K562 (cell line): Measurements from ENCODE around the gene C2CD2. TPM values are rescaled to one million over a fixed set of nuclear protein-coding genes. Genes with fewer than 3 reads are reported as not detected.

Experiments
- ATAC-seq: fragments of 200-7000 bp; cut with Tn5 transposase; 3 replicates; pipeline ENCODE4 v1.9.1; 2020; ENCODE audit warnings: moderate library complexity
- BruUV-seq: library from RNA; stranded (reverse); fragments of 400-500 nt; replicated peaks from 2 replicates; lab custom pipeline; 2021; lab: Mats Ljungman, UMichigan
- CTCF ChIA-PET: fragments of 300-600 bp; formaldehyde crosslinking; extraction: SDS; loops from one replicate; lab custom pipeline; 2021; ENCODE audit warnings: low intra/inter-chr PET ratio; lab: Yijun Ruan, JAX
- POLR2A ChIA-PET: fragments of 300-600, 350-650 bp; sonication (Branson Sonifier 250); formaldehyde crosslinking; extraction: SDS; loops from one replicate; lab custom pipeline; 2021; ENCODE audit warnings: antibody characterized with exemption, inconsistent platforms; lab: Yijun Ruan, JAX
- DNase-seq, 4 experiments: peaks; one replicate each; pipeline versions ENCODE4 v3.0.0 to v3.0.0-alpha.2; 2011 to 2018; ENCODE audit warnings: low spot score in 3 of 4, mixed read lengths in 3 of 4; ENCODE audit errors: extremely low read depth in 1 of 4
- FAIRE-seq: peaks from 2 replicates; lab custom pipeline; 2011; peaks lifted over from hg19 to GRCh38; lab: Jason Lieb, UNC
- H2AFZ ChIP-seq: 2 replicates; pipeline ENCODE4 v1.6.0; 2011; ENCODE audit warnings: low read depth, low read length, control low read depth, inconsistent platforms
- H3K27ac ChIP-seq: fragments of 200-600 bp; 3 replicates; pipeline ENCODE4 v1.8.0; 2011; ENCODE audit warnings: low read depth, mild to moderate bottlenecking, control low read depth, inconsistent platforms, low read length, moderate library complexity, mixed read lengths; ENCODE audit errors: extremely low read depth
- H3K27me3 ChIP-seq, 2 experiments: fragments of 300-600 bp in 1 of 2; 2 replicates in 1 of 2; 3 replicates in 1 of 2; pipeline versions ENCODE4 v1.6.0 to v1.8.0; 2011; ENCODE audit warnings: inconsistent platforms in 2 of 2, low read length in 2 of 2, mild to moderate bottlenecking in 1 of 2, mixed read lengths in 1 of 2, moderate library complexity in 1 of 2; ENCODE audit not compliant: control insufficient read depth in 2 of 2, insufficient read depth in 2 of 2
- H3K36me3 ChIP-seq: fragments of 300-600 bp; 3 replicates; pipeline ENCODE4 v1.8.0; 2011; ENCODE audit warnings: mild to moderate bottlenecking, low read length, inconsistent platforms; ENCODE audit not compliant: control insufficient read depth, insufficient read depth
- H3K4me1 ChIP-seq, 2 experiments: fragments of 200-600 bp in 1 of 2; replicated peaks in 1 of 2; 2 replicates in 1 of 2; 3 replicates in 1 of 2; pipeline versions ENCODE4 v1.5.1 to v1.8.0; 2011; ENCODE audit warnings: inconsistent platforms in 2 of 2, low read length in 2 of 2, mild to moderate bottlenecking in 1 of 2, mixed read lengths in 1 of 2, moderate library complexity in 1 of 2; ENCODE audit not compliant: control insufficient read depth in 2 of 2, insufficient read depth in 2 of 2
- H3K4me2 ChIP-seq: 2 replicates; pipeline ENCODE4 v1.6.1; 2011; ENCODE audit warnings: low read length, control low read depth, inconsistent platforms, mixed read lengths; ENCODE audit not compliant: insufficient read depth
- H3K4me3 ChIP-seq: fragments of 200-600 bp; sonication (generic), shearing (Covaris generic); 2 replicates; pipeline ENCODE4 v1.5.1; 2016; ENCODE audit warnings: control low read depth, inconsistent platforms
- H3K79me2 ChIP-seq: fragments of 200-600 bp; 3 replicates; pipeline ENCODE4 v1.8.0; 2011; ENCODE audit warnings: low read length, inconsistent platforms; ENCODE audit not compliant: control insufficient read depth, insufficient read depth
- H3K9ac ChIP-seq, 2 experiments: 2 replicates each; pipeline versions ENCODE4 v1.6.0 to v1.6.1; 2011; ENCODE audit warnings: low read depth in 2 of 2, low read length in 2 of 2, control low read depth in 1 of 2, inconsistent platforms in 1 of 2, mild to moderate bottlenecking in 1 of 2, mixed read lengths in 1 of 2; ENCODE audit not compliant: insufficient read depth in 1 of 2
- H3K9me1 ChIP-seq: one replicate; pipeline ENCODE4 v1.6.0; 2011; ENCODE audit warnings: inconsistent platforms, mild to moderate bottlenecking, low read length, moderate library complexity; ENCODE audit not compliant: control insufficient read depth, insufficient read depth
- H3K9me3 ChIP-seq: replicated peaks from 2 replicates; pipeline ENCODE4 v1.5.1; 2011; ENCODE audit warnings: low read depth, low read length, inconsistent platforms; ENCODE audit not compliant: control insufficient read depth, insufficient read depth
- H4K20me1 ChIP-seq: replicated peaks from 2 replicates; pipeline ENCODE4 v1.6.1; 2011; ENCODE audit warnings: low read length, inconsistent platforms, mixed read lengths; ENCODE audit not compliant: control insufficient read depth, insufficient read depth
- C11orf30 ChIP-seq: fragments of 450-650 bp; IDR thresholded peaks from 2 replicates; pipeline ENCODE4 v1.6.1; 2016; ENCODE audit warnings: low read depth, mild to moderate bottlenecking
- DPF2 ChIP-seq: fragments of 450-650 bp; IDR thresholded peaks from 2 replicates; pipeline ENCODE4 v1.6.1; 2016
- ESRRB ChIP-seq: fragments of 250-450 bp; sonication (Bioruptor Pico); IDR thresholded peaks from 2 replicates; pipeline ENCODE4 v1.5.0; 2020; ENCODE audit warnings: mild to moderate bottlenecking, moderate library complexity, borderline replicate concordance
- FOS ChIP-seq: IDR thresholded peaks from 3 replicates; pipeline ENCODE4 v1.6.1; 2011; ENCODE audit not compliant: insufficient read length; ENCODE audit errors: extremely low read depth
- KDM4B ChIP-seq, 2 experiments: fragments of 450-650 bp in 1 of 2; sonication (generic) in 1 of 2; IDR thresholded peaks; 2 replicates each; pipeline ENCODE4 v1.6.1; 2016 to 2017; ENCODE audit warnings: borderline replicate concordance in 2 of 2, antibody characterized with exemption in 1 of 2, low read depth in 1 of 2, mild to moderate bottlenecking in 1 of 2
- MAFG ChIP-seq: fragments of 450-650 bp; conservative IDR thresholded peaks from 2 replicates; pipeline ENCODE4 v1.6.1; 2016; ENCODE audit warnings: missing genetic modification characterization, missing compliant biosample characterization
- MCM5 ChIP-seq: fragments of 450-650 bp; IDR thresholded peaks from 2 replicates; pipeline ENCODE4 v1.6.1; 2016; ENCODE audit warnings: low read depth
- NFIX ChIP-seq: fragments of 250-450 bp; sonication (Bioruptor Pico); IDR thresholded peaks from 2 replicates; pipeline ENCODE4 v1.4.0; 2020; ENCODE audit warnings: low read depth, mild to moderate bottlenecking, moderate library complexity
- NR2F6 ChIP-seq: fragments of 450-650 bp; formaldehyde crosslinking; IDR thresholded peaks from 2 replicates; pipeline ENCODE4 v1.4.0; 2020; ENCODE audit warnings: mild to moderate bottlenecking
- PHB2 ChIP-seq: fragments of 450-650 bp; IDR thresholded peaks from 2 replicates; pipeline ENCODE4 v1.6.1; 2017; ENCODE audit warnings: low read depth
- RFX1 ChIP-seq: fragments of 450-650 bp; IDR thresholded peaks from 2 replicates; pipeline ENCODE4 v1.6.1; 2016; ENCODE audit warnings: mild to moderate bottlenecking, moderate library complexity
- SRSF3 ChIP-seq: fragments of 200-400 bp; formaldehyde crosslinking; IDR thresholded peaks from 2 replicates; pipeline ENCODE4 v1.6.1; 2016; ENCODE audit warnings: mild to moderate bottlenecking, low read length, moderate library complexity; ENCODE audit not compliant: insufficient read depth
- TEAD4 ChIP-seq, 2 experiments: sonication (generic) in 1 of 2; formaldehyde crosslinking in 1 of 2; IDR thresholded peaks; 2 replicates each; pipeline versions ENCODE4 v1.6.1 to v1.8.0; 2012 to 2022; ENCODE audit warnings: borderline replicate concordance in 1 of 2, inconsistent platforms in 1 of 2, low read length in 1 of 2, mild to moderate bottlenecking in 1 of 2, missing genetic modification reagents in 1 of 2
- WHSC1 ChIP-seq: IDR thresholded peaks from one replicate; pipeline ENCODE4 v1.6.1; 2012; ENCODE audit warnings: low read length, control low read depth, inconsistent platforms
- YY1 ChIP-seq, 3 experiments: IDR thresholded peaks; 2 replicates each; pipeline ENCODE4 v1.6.1; 2011; ENCODE audit warnings: low read length in 2 of 3, mild to moderate bottlenecking in 2 of 3, moderate library complexity in 2 of 3, borderline replicate concordance in 1 of 3, control low read depth in 1 of 3, low read depth in 1 of 3; ENCODE audit not compliant: insufficient read depth in 3 of 3, insufficient replicate concordance in 2 of 3, control insufficient read depth in 1 of 3, insufficient read length in 1 of 3; ENCODE audit errors: extremely low read depth in 1 of 3
- ZBTB1 ChIP-seq: sonication (generic); formaldehyde crosslinking; IDR thresholded peaks from 2 replicates; pipeline ENCODE4 v1.8.1; 2023; ENCODE audit warnings: missing genetic modification reagents, low read depth, mild to moderate bottlenecking, borderline replicate concordance
- ZBTB7A ChIP-seq: IDR thresholded peaks from 2 replicates; pipeline ENCODE4 v1.6.1; 2011; ENCODE audit warnings: low read depth, mild to moderate bottlenecking, low read length, moderate library complexity, borderline replicate concordance; ENCODE audit not compliant: control insufficient read depth
- ZNF76 ChIP-seq: fragments of 250-450 bp; sonication (Bioruptor Pico); IDR thresholded peaks from 2 replicates; pipeline ENCODE4 v1.4.0; 2020; ENCODE audit warnings: mild to moderate bottlenecking, moderate library complexity, borderline replicate concordance
- WGBS: fragments of 100-300 bp; shearing (Covaris generic); methylation state at CpG from one replicate; pipeline ENCODE4 v1.1.6; 2016; ENCODE audit warnings: low coverage, mixed read lengths; ENCODE audit not compliant: insufficient coverage; ENCODE audit errors: missing lambda C conversion rate; 5-methylcytosine and 5-hydroxymethylcytosine counted together
- in situ Hi-C: fragments of 300-500 bp; cut with MboI; formaldehyde crosslinking; loops from 4 replicates; pipeline ENCODE4 v1.15.0; 2018; ENCODE audit warnings: inconsistent platforms, mixed read lengths
- intact Hi-C: fragments of 100-400 bp; cut with micrococcal nuclease; formaldehyde crosslinking; loops from 2 replicates; pipeline ENCODE4 v1.14.2; 2022
- polyA plus RNA-seq, 8 experiments: library from polyadenylated mRNA; depleted of rRNA in 4 of 8; stranded (reverse) in 5 of 8; unstranded in 3 of 8; fragments of >200 nt; fragmentation: Nextera tagmentation in 2 of 8; fragmentation: Illumina TruSeq in 1 of 8; extraction: Ambion mirVana in 2 of 8; extraction: Trizol in 1 of 8; gene quantifications; 2 replicates each; pipeline versions ENCODE4 v1.2.1 to v1.2.3, GENCODE V29; 2011 to 2014; ENCODE audit warnings: inconsistent platforms in 1 of 8, missing spikeins in 1 of 8
- total RNA-seq, 7 experiments: library from RNA; depleted of rRNA in 6 of 7; stranded (reverse); fragments of >200 nt in 6 of 7; fragmentation: Illumina TruSeq in 2 of 7; extraction: Trizol in 2 of 7; gene quantifications; 2 replicates each; pipeline versions ENCODE4 v1.2.1 to v1.2.3, GENCODE V29; 2011 to 2021; ENCODE audit warnings: low replicate concordance in 1 of 7
- TF ChIP-seq, protein P1 (sequence below): sonication (generic); formaldehyde crosslinking; IDR thresholded peaks from 2 replicates; pipeline ENCODE4 v1.8.1; 2023; ENCODE audit warnings: mild to moderate bottlenecking, missing genetic modification reagents
- TF ChIP-seq, protein P2 (sequence below): fragments of 450-650 bp; formaldehyde crosslinking; IDR thresholded peaks from 2 replicates; pipeline ENCODE4 v1.4.0; 2020; ENCODE audit warnings: mild to moderate bottlenecking, moderate library complexity

Gene C2CD2
- total and polyA plus RNA-seq, 9 of the 15 experiments (the other 6 are each of a cell fraction or from before 2014, with no cell fraction given) = 1.3 to 21.6 (median 12.1) TPM

DNA sequence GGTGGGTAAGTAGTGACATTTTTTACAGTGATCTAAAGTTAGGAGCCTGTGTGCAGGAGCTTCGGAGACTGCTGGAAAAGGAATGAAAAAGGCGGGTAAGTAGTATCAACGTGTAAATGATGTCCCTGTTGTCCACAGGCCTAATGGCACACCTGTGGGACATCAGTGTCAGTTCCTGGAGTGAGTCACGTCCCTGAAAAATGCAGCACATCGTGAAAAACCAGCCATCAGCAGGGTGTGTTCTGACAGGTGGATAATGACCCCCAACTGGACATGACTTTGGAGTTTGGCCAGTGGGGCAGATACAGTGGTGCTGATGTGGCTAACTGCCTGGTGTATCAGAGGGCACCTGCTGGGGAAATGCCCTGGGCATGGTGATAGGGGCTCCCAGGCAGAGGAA is 62.7 kb downstream of the C2CD2 start:
- BruUV-seq = no TSS peak
- Histone ChIP-seq H3K4me3 (no peak overlapping the region), H3K36me3 (peaks cover 9% of the 10 kb centered on the region; the same call in 2 of the 3 replicates), H3K4me2 (no peak overlapping the region), H4K20me1 (no peaks in the 10 kb centered on the region; the same call in 1 of the 2 replicates), H3K4me1 (peaks cover 17 to 19% of the 10 kb centered on the region in 2 experiments), H3K27ac (no peak overlapping the region), H2AFZ (no peak overlapping the region), H3K9me1 (no peaks in the 10 kb centered on the region), H3K79me2 (no peaks in the 10 kb centered on the region), H3K27me3 (no peaks in the 10 kb centered on the region)
- FAIRE-seq (no peak), DNase-seq (no peak), ATAC-seq (no peak)
- in situ Hi-C loops = no loop called here
- intact Hi-C loops = no loop called here
- POLR2A ChIA-PET = interaction anchor here (2.1 kb wide), 1 partner anchor 12 kb away, joined by 8 read pairs; the partner anchor contains the start of gene PRDM15
- CTCF ChIA-PET = no interaction called here
- 70% methylated on average over 5 of the region's 5 CpGs for WGBS
- TF ChIP-seq PHB2 = no peak
- TF ChIP-seq MAFG (tag) = no peak
- TF ChIP-seq MCM5 = no peak
- no peak for TF ChIP-seq SRSF3
- TF ChIP-seq RFX1 = no peak
- TF ChIP-seq NFIX = no peak
- TF ChIP-seq FOS = no peak
- TF ChIP-seq, protein P1, sequence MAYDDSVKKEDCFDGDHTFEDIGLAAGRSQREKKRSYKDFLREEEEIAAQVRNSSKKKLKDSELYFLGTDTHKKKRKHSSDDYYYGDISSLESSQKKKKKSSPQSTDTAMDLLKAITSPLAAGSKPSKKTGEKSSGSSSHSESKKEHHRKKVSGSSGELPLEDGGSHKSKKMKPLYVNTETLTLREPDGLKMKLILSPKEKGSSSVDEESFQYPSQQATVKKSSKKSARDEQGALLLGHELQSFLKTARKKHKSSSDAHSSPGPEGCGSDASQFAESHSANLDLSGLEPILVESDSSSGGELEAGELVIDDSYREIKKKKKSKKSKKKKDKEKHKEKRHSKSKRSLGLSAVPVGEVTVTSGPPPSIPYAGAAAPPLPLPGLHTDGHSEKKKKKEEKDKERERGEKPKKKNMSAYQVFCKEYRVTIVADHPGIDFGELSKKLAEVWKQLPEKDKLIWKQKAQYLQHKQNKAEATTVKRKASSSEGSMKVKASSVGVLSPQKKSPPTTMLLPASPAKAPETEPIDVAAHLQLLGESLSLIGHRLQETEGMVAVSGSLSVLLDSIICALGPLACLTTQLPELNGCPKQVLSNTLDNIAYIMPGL (CRISPR knock-in tag) = no peak
- no peak for TF ChIP-seq ZBTB7A
- no peak for TF ChIP-seq NR2F6 (CRISPR knock-in tag)
- no peak for TF ChIP-seq WHSC1
- TF ChIP-seq ZBTB1 (CRISPR knock-in tag) = no peak
- TF ChIP-seq ESRRB (CRISPR knock-in tag) = no peak
- no peak for TF ChIP-seq KDM4B (IDR thresholded peaks at IDR 0.05; ENCODE audit: borderline replicate concordance in 2 of 2, low read depth in 1 of 2)
- TF ChIP-seq YY1 (IDR thresholded peaks at IDR 0.05; ENCODE audit: borderline replicate concordance in 1 of 3, control insufficient read depth in 1 of 3, extremely low read depth in 1 of 3, insufficient read depth in 3 of 3, insufficient read length in 1 of 3, insufficient replicate concordance in 2 of 3, low read depth in 1 of 3, low read length in 2 of 3) = no peak
- TF ChIP-seq TEAD4 (IDR thresholded peaks at IDR 0.05; ENCODE audit: low read length) = no peak
- TF ChIP-seq TEAD4 (CRISPR knock-in tag; IDR thresholded peaks at IDR 0.05; ENCODE audit: borderline replicate concordance) = no peak
- TF ChIP-seq, protein P2, sequence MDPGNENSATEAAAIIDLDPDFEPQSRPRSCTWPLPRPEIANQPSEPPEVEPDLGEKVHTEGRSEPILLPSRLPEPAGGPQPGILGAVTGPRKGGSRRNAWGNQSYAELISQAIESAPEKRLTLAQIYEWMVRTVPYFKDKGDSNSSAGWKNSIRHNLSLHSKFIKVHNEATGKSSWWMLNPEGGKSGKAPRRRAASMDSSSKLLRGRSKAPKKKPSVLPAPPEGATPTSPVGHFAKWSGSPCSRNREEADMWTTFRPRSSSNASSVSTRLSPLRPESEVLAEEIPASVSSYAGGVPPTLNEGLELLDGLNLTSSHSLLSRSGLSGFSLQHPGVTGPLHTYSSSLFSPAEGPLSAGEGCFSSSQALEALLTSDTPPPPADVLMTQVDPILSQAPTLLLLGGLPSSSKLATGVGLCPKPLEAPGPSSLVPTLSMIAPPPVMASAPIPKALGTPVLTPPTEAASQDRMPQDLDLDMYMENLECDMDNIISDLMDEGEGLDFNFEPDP (CRISPR knock-in tag) = no peak
- TF ChIP-seq DPF2 = no peak
- TF ChIP-seq C11orf30 = no peak
- no peak for TF ChIP-seq ZNF76 (CRISPR knock-in tag)
- TF ChIP-seq, all 486 proteins: peak for 0
- Histone ChIP-seq H3K9me3 (no peaks in the 10 kb centered on the region), H3K9ac (no peak overlapping the region)
